Fibroblast of gingiva (primary cell): ENCODE results near the gene MAP3K4.

Experiments
- DNase-seq: peaks from one replicate; pipeline ENCODE4 v3.0.0-alpha.2; 2011; ENCODE audit warnings: low read depth

The MAP3K4 gene

GRCh38 chr6:161150136-161150535, 158.6 kb downstream of the MAP3K4 start:
- no peak for DNase-seq

- no peak for DNase-seq
Measured at GRCh38 chr6:161150566-161150965, 159.0 kb downstream of the MAP3K4 start.

- no peak for DNase-seq
Measured at GRCh38 chr6:161151059-161151645, 159.6 kb downstream of the MAP3K4 start.

- DNase-seq: no peak
Measured at GRCh38 chr6:161151660-161152526, 160.3 kb downstream of the MAP3K4 start.

GRCh38 chr6:161152527-161152862, 160.9 kb downstream of the MAP3K4 start:
- no peak for DNase-seq

- no peak for DNase-seq
Measured at GRCh38 chr6:161152907-161153662, 161.5 kb downstream of the MAP3K4 start.

- no peak for DNase-seq
Measured at GRCh38 chr6:161153725-161154124, 162.2 kb downstream of the MAP3K4 start.

GRCh38 chr6:161154796-161155335, 163.3 kb downstream of the MAP3K4 start:
- no peak for DNase-seq

- DNase-seq: no peak
Measured at GRCh38 chr6:161161121-161161520, 169.6 kb downstream of the MAP3K4 start.

GRCh38 chr6:161161889-161162624, 170.5 kb downstream of the MAP3K4 start:
- DNase-seq: peak; percentile 92

- no peak for DNase-seq
Measured at GRCh38 chr6:161162722-161163121, 171.2 kb downstream of the MAP3K4 start.

GRCh38 chr6:161163466-161164181, 172.1 kb downstream of the MAP3K4 start:
- no peak for DNase-seq

- DNase-seq: no peak
Measured at GRCh38 chr6:161164182-161164625, 172.6 kb downstream of the MAP3K4 start.

GRCh38 chr6:161166176-161166575, 174.6 kb downstream of the MAP3K4 start:
- no peak for DNase-seq

- no peak for DNase-seq
Measured at GRCh38 chr6:161166677-161167076, 175.1 kb downstream of the MAP3K4 start.
